Measurements from ENCODE around the gene ATG9B. TPM values are rescaled to one million over a fixed set of nuclear protein-coding genes. Genes with fewer than 3 reads are reported as not detected.

Gene ATG9B
- total and polyA plus RNA-seq, 2 of the 13 experiments (the other 11 are each of a cell fraction or from before 2014, with no cell fraction given), result 0.24 TPM; not detected in 1

DNA sequence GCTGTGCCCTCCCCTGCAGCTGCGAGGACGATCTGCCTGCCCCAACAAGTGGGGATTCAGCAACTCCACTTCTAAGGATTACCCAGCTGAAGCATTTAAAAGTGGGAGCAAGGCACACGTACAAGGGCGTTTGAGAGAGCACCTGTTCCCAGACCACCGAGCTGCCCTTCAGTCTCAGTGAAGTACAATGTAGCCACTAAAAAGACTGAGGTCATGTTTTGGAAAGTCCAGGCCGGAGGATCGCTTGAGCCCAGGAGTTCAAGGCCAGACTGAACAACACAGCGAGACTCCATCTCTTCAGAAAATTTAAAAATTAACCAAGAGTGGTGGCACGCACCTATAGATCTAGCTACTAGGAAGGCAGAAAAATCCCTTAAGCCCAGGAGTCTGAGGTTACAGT lies 18.7 kb downstream of the ATG9B start (continued):
- TF ChIP-seq MEIS1 (CRISPR knock-in tag; IDR thresholded peaks at IDR 0.05; ENCODE audit: borderline replicate concordance) (no peak), MTF1 (CRISPR knock-in tag; IDR thresholded peaks at IDR 0.05) (no peak), IRX3 (CRISPR knock-in tag; IDR thresholded peaks at IDR 0.05; ENCODE audit: borderline replicate concordance, low read depth) (no peak), ZNF44 (CRISPR knock-in tag; IDR thresholded peaks at IDR 0.05) (no peak), ZNF552 (CRISPR knock-in tag; IDR thresholded peaks at IDR 0.05; ENCODE audit: borderline replicate concordance) (no peak), SATB2 (CRISPR knock-in tag; IDR thresholded peaks at IDR 0.05) (no peak), MBD4 (IDR thresholded peaks at IDR 0.05; ENCODE audit: borderline replicate concordance, low read length) (no peak), RXRA (CRISPR knock-in tag; IDR thresholded peaks at IDR 0.05) (peak; percentile 45; the same call in 1 of the 2 replicates), BORCS8-MEF2B (CRISPR knock-in tag; IDR thresholded peaks at IDR 0.05) (no peak), CEBPG (CRISPR knock-in tag; IDR thresholded peaks at IDR 0.05) (no peak), TBX3 (IDR thresholded peaks at IDR 0.05; ENCODE audit: borderline replicate concordance) (no peak), POGZ (CRISPR knock-in tag; IDR thresholded peaks at IDR 0.05) (no peak), STAG1 (CRISPR knock-in tag; IDR thresholded peaks at IDR 0.05) (no peak), ZNF337 (CRISPR knock-in tag; IDR thresholded peaks at IDR 0.05; ENCODE audit: borderline replicate concordance, low read depth) (no peak), NR3C1 (CRISPR knock-in tag; IDR thresholded peaks at IDR 0.05) (no peak), HNRNPK (IDR thresholded peaks at IDR 0.05; ENCODE audit: low read depth, low read length, poor library complexity, severe bottlenecking) (no peak)
- TF ChIP-seq, protein P1, sequence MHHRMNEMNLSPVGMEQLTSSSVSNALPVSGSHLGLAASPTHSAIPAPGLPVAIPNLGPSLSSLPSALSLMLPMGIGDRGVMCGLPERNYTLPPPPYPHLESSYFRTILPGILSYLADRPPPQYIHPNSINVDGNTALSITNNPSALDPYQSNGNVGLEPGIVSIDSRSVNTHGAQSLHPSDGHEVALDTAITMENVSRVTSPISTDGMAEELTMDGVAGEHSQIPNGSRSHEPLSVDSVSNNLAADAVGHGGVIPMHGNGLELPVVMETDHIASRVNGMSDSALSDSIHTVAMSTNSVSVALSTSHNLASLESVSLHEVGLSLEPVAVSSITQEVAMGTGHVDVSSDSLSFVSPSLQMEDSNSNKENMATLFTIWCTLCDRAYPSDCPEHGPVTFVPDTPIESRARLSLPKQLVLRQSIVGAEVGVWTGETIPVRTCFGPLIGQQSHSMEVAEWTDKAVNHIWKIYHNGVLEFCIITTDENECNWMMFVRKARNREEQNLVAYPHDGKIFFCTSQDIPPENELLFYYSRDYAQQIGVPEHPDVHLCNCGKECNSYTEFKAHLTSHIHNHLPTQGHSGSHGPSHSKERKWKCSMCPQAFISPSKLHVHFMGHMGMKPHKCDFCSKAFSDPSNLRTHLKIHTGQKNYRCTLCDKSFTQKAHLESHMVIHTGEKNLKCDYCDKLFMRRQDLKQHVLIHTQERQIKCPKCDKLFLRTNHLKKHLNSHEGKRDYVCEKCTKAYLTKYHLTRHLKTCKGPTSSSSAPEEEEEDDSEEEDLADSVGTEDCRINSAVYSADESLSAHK (CRISPR knock-in tag; IDR thresholded peaks at IDR 0.05; ENCODE audit: borderline replicate concordance), result no peak
- TF ChIP-seq, protein P2, sequence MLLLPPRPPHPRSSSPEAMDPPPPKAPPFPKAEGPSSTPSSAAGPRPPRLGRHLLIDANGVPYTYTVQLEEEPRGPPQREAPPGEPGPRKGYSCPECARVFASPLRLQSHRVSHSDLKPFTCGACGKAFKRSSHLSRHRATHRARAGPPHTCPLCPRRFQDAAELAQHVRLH (CRISPR knock-in tag; IDR thresholded peaks at IDR 0.05; ENCODE audit: borderline replicate concordance, low read depth), result 0 out of 2 replicates have a peak, but pooled peaks have one; percentile 31
- TF ChIP-seq, protein P3, sequence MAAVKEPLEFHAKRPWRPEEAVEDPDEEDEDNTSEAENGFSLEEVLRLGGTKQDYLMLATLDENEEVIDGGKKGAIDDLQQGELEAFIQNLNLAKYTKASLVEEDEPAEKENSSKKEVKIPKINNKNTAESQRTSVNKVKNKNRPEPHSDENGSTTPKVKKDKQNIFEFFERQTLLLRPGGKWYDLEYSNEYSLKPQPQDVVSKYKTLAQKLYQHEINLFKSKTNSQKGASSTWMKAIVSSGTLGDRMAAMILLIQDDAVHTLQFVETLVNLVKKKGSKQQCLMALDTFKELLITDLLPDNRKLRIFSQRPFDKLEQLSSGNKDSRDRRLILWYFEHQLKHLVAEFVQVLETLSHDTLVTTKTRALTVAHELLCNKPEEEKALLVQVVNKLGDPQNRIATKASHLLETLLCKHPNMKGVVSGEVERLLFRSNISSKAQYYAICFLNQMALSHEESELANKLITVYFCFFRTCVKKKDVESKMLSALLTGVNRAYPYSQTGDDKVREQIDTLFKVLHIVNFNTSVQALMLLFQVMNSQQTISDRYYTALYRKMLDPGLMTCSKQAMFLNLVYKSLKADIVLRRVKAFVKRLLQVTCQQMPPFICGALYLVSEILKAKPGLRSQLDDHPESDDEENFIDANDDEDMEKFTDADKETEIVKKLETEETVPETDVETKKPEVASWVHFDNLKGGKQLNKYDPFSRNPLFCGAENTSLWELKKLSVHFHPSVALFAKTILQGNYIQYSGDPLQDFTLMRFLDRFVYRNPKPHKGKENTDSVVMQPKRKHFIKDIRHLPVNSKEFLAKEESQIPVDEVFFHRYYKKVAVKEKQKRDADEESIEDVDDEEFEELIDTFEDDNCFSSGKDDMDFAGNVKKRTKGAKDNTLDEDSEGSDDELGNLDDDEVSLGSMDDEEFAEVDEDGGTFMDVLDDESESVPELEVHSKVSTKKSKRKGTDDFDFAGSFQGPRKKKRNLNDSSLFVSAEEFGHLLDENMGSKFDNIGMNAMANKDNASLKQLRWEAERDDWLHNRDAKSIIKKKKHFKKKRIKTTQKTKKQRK (IDR thresholded peaks at IDR 0.05; ENCODE audit: low read length), result no peak
- TF ChIP-seq, protein P4, sequence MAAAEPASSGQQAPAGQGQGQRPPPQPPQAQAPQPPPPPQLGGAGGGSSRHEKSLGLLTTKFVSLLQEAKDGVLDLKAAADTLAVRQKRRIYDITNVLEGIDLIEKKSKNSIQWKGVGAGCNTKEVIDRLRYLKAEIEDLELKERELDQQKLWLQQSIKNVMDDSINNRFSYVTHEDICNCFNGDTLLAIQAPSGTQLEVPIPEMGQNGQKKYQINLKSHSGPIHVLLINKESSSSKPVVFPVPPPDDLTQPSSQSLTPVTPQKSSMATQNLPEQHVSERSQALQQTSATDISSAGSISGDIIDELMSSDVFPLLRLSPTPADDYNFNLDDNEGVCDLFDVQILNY (CRISPR knock-in tag; conservative IDR thresholded peaks at IDR 0.05), result no peak
